Sigmoid colon (tissue), 7 donors: Measurements from ENCODE around the gene ATP6V1C2. TPM values are rescaled to one million over a fixed set of nuclear protein-coding genes. Genes with fewer than 3 reads are reported as not detected.

Source experiments
- DNase-seq: peaks from one replicate; pipeline ENCODE4 v3.0.0-alpha.2; 2019
- H3K27ac ChIP-seq, 4 donors: fragments of 200-600 bp; sonication (generic); one replicate each; pipeline ENCODE4 v1.5.1; 2016 to 2019; ENCODE audit warnings: mild to moderate bottlenecking in 1 of 4
- H3K27me3 ChIP-seq, 3 donors: fragments of 200-600 bp; sonication (generic); one replicate each; pipeline ENCODE4 v1.5.1; 2019; ENCODE audit warnings: mild to moderate bottlenecking in 1 of 3
- H3K36me3 ChIP-seq, 4 donors: fragments of 200-600 bp; sonication (generic); one replicate each; pipeline ENCODE4 v1.5.1; 2016 to 2019
- H3K4me1 ChIP-seq, 4 donors: fragments of 200-600 bp; sonication (generic); one replicate each; pipeline ENCODE4 v1.5.1; 2017 to 2019
- H3K4me3 ChIP-seq, 4 donors: fragments of 200-600 bp; sonication (generic); one replicate each; pipeline ENCODE4 v1.5.1; 2017 to 2019; ENCODE audit warnings: mild to moderate bottlenecking in 2 of 4, moderate library complexity in 1 of 4
- H3K9me3 ChIP-seq, 4 donors: fragments of 200-600 bp in 3 of 4; sonication (generic) in 3 of 4; one replicate each; pipeline versions ENCODE4 v1.5.1 to v1.6.1; 2013 to 2019
- CTCF ChIP-seq, 4 experiments: fragments of 450-650 bp in 3 of 4; fragments of 200-600 bp in 1 of 4; IDR thresholded peaks; one replicate each; pipeline ENCODE4 v1.5.1; 2016 to 2019; ENCODE audit warnings: antibody characterized with exemption in 4 of 4, mild to moderate bottlenecking in 3 of 4, moderate library complexity in 2 of 4
- EP300 ChIP-seq, 4 donors: sonication (generic); formaldehyde crosslinking; IDR thresholded peaks; one replicate each; pipeline ENCODE4 v1.6.1; 2017; ENCODE audit warnings: antibody characterized with exemption in 4 of 4
- POLR2A ChIP-seq, 2 donors: fragments of 450-650 bp; IDR thresholded peaks; one replicate each; pipeline ENCODE4 v1.6.1; 2016; ENCODE audit warnings: antibody characterized with exemption in 2 of 2, mild to moderate bottlenecking in 2 of 2, moderate library complexity in 2 of 2
- POLR2AphosphoS5 ChIP-seq, 4 donors: sonication (generic); formaldehyde crosslinking; IDR thresholded peaks; one replicate each; pipeline ENCODE4 v1.6.1; 2017; ENCODE audit warnings: antibody characterized with exemption in 4 of 4
- WGBS, 2 donors: extraction: QIAGEN DNeasy Blood & Tissue Kit; methylation state at CpG; one replicate each; pipeline ENCODE4 v1.1.7; 2013; 5-methylcytosine and 5-hydroxymethylcytosine counted together
- intact Hi-C: fragments of 100-400 bp; cut with DNase I; formaldehyde crosslinking; loops from one replicate; pipeline ENCODE4 v1.15.1; 2023
- polyA plus RNA-seq, 3 donors: library from polyadenylated mRNA; stranded (reverse); fragments of 200-250 nt; gene quantifications; one replicate each; pipeline ENCODE4 v1.2.3, GENCODE V29; 2013
- total RNA-seq, 4 donors: library from RNA; depleted of rRNA; stranded (reverse); fragments of >200 nt; gene quantifications; one replicate each; pipeline ENCODE4 v1.1.0, GENCODE V29; 2016
- donor health status: healthy with polysubstance abuse.
- donor health status: Bipolar disorder and iron deficiency.
- donor health status: healthy.

ATP6V1C2 gene
- total and polyA plus RNA-seq, 7 donors: under 0.01 to 0.93 (median 0.39) TPM; not detected in 3

- H3K27ac ChIP-seq: no peak overlapping the region
- peaks cover 36 to 96% (median 55%) of the 10 kb centered on the region in 4 donors for H3K36me3 ChIP-seq
- intact Hi-C loops: no loop called here
- DNase-seq: no peak
- H3K4me1 ChIP-seq: peaks cover 0 to 11% (median 4%) of the 10 kb centered on the region in 4 donors
- no peaks in the 10 kb centered on the region for H3K27me3 ChIP-seq
- 57 to 65% methylated on average over 6 of the region's 6 CpGs for WGBS, 2 donors
- no peak overlapping the region for H3K4me3 ChIP-seq
- no peak for TF ChIP-seq POLR2A (IDR thresholded peaks at IDR 0.05)
- TF ChIP-seq EP300 (IDR thresholded peaks at IDR 0.05): no peak
- no peak for TF ChIP-seq POLR2AphosphoS5 (IDR thresholded peaks at IDR 0.05)
- TF ChIP-seq CTCF (IDR thresholded peaks at IDR 0.05): no peak
- no peaks in the 10 kb centered on the region for H3K9me3 ChIP-seq
Measured at GRCh38 chr2:10790228-10790973, 69.0 kb downstream of the ATP6V1C2 start.

- H3K9me3 ChIP-seq: no peaks in the 10 kb centered on the region
- WGBS, 2 donors: 76 to 82% methylated on average over 2 of the region's 2 CpGs
- H3K27ac ChIP-seq: no peak overlapping the region
- intact Hi-C loops: no loop called here
- no peak for DNase-seq
- H3K36me3 ChIP-seq: peaks cover 44 to 95% (median 51%) of the 10 kb centered on the region in 4 donors
- peaks cover 0 to 5% (median 2%) of the 10 kb centered on the region in 4 donors for H3K4me1 ChIP-seq
- no peak for TF ChIP-seq CTCF (IDR thresholded peaks at IDR 0.05)
- H3K27me3 ChIP-seq: no peaks in the 10 kb centered on the region
- no peak overlapping the region for H3K4me3 ChIP-seq
Measured at GRCh38 chr2:10792001-10792634, 70.7 kb downstream of the ATP6V1C2 start.

- Histone ChIP-seq H3K9me3 (no peaks in the 10 kb centered on the region), H3K4me3 (no peak overlapping the region), H3K4me1 (peaks cover 0 to 5% (median 2%) of the 10 kb centered on the region in 4 donors), H3K27ac (no peak overlapping the region), H3K36me3 (peaks cover 38 to 94% (median 48%) of the 10 kb centered on the region in 4 donors), H3K27me3 (no peaks in the 10 kb centered on the region)
- no peak for DNase-seq
- intact Hi-C loops: no loop called here
- 92 to 96% methylated on average over 17 of the region's 17 CpGs for WGBS, 2 donors
- no peak for TF ChIP-seq POLR2A (IDR thresholded peaks at IDR 0.05)
- no peak for TF ChIP-seq CTCF (IDR thresholded peaks at IDR 0.05)
- TF ChIP-seq POLR2AphosphoS5 (IDR thresholded peaks at IDR 0.05): no peak
- no peak for TF ChIP-seq EP300 (IDR thresholded peaks at IDR 0.05)
Measured at GRCh38 chr2:10792660-10793400, 71.4 kb downstream of the ATP6V1C2 start.

- Histone ChIP-seq H3K27me3 (no peaks in the 10 kb centered on the region), H3K36me3 (peaks cover 30 to 84% (median 45%) of the 10 kb centered on the region in 4 donors), H3K9me3 (no peaks in the 10 kb centered on the region), H3K4me1 (peaks cover 0 to 5% (median 2%) of the 10 kb centered on the region in 4 donors), H3K27ac (no peak overlapping the region), H3K4me3 (no peak overlapping the region)
- intact Hi-C loops: no loop called here
- 49 to 73% methylated on average over 1 of the region's 1 CpG for WGBS, 2 donors
- no peak for DNase-seq
- TF ChIP-seq CTCF (IDR thresholded peaks at IDR 0.05) (no peak), POLR2A (IDR thresholded peaks at IDR 0.05) (no peak), EP300 (IDR thresholded peaks at IDR 0.05) (no peak), POLR2AphosphoS5 (IDR thresholded peaks at IDR 0.05) (no peak)
Measured at GRCh38 chr2:10793816-10794215, 72.4 kb downstream of the ATP6V1C2 start.
